Astrocyte (in vitro differentiated cells and primary cell): ENCODE results near the gene BCL3. TPM values are rescaled to one million over a fixed set of nuclear protein-coding genes. Genes with fewer than 3 reads are reported as not detected.
"Not testable (repeated sequence)": the region's sequence is repeated elsewhere in the genome, so short reads cannot be mapped to it uniquely, and the experiment has no call there.

Experiments
- DNase-seq: peaks from one replicate; pipeline ENCODE4 v3.0.0-alpha.2; 2010; ENCODE audit warnings: low read depth
- FAIRE-seq: peaks from 2 replicates; lab custom pipeline; 2011; peaks lifted over from hg19 to GRCh38; lab: Jason Lieb, UNC
- H2AFZ ChIP-seq: 2 replicates; pipeline ENCODE4 v1.6.0; 2012; ENCODE audit warnings: low read depth, low read length, inconsistent platforms
- H3K27ac ChIP-seq: 2 replicates; pipeline ENCODE4 v1.5.1; 2011; ENCODE audit warnings: low read depth, low read length, inconsistent platforms
- H3K27me3 ChIP-seq: 2 replicates; pipeline ENCODE4 v1.6.0; 2011; ENCODE audit warnings: low read length, inconsistent platforms; ENCODE audit not compliant: insufficient read depth
- H3K36me3 ChIP-seq: 2 replicates; pipeline ENCODE4 v1.5.1; 2011; ENCODE audit warnings: low read length, inconsistent platforms; ENCODE audit not compliant: insufficient read depth
- H3K4me1 ChIP-seq: 2 replicates; pipeline ENCODE4 v1.5.1; 2011; ENCODE audit warnings: low read length, inconsistent platforms; ENCODE audit not compliant: insufficient read depth
- H3K4me2 ChIP-seq: 2 replicates; pipeline ENCODE4 v1.6.0; 2012; ENCODE audit warnings: low read length, inconsistent platforms
- H3K4me3 ChIP-seq: 2 replicates; pipeline ENCODE4 v1.5.1; 2011; ENCODE audit warnings: low read depth, mild to moderate bottlenecking, low read length, inconsistent platforms; ENCODE audit not compliant: insufficient read depth
- H3K79me2 ChIP-seq: 2 replicates; pipeline ENCODE4 v1.6.0; 2012; ENCODE audit warnings: mild to moderate bottlenecking, low read length, inconsistent platforms; ENCODE audit not compliant: insufficient read depth
- H3K9ac ChIP-seq: 2 replicates; pipeline ENCODE4 v1.6.0; 2012; ENCODE audit warnings: mild to moderate bottlenecking, low read length, inconsistent platforms
- H3K9me3 ChIP-seq: 2 replicates; pipeline ENCODE4 v1.5.1; 2012; ENCODE audit warnings: low read depth, mild to moderate bottlenecking, low read length, inconsistent platforms; ENCODE audit not compliant: insufficient read depth
- H4K20me1 ChIP-seq: 2 replicates; pipeline ENCODE4 v1.6.0; 2012; ENCODE audit warnings: low read length, inconsistent platforms; ENCODE audit not compliant: insufficient read depth
- H3K27ac Mint-ChIP-seq: one replicate; pipeline ENCODE4 v1.8.0; 2021; ENCODE audit warnings: mild to moderate bottlenecking, mixed read lengths; ENCODE audit not compliant: unreplicated experiment
- H3K27me3 Mint-ChIP-seq: one replicate; pipeline ENCODE4 v1.8.0; 2021; ENCODE audit warnings: low read depth, mixed read lengths; ENCODE audit not compliant: unreplicated experiment
- H3K36me3 Mint-ChIP-seq: one replicate; pipeline ENCODE4 v1.8.0; 2021; ENCODE audit warnings: low read depth, mixed read lengths; ENCODE audit not compliant: unreplicated experiment
- H3K4me1 Mint-ChIP-seq: one replicate; pipeline ENCODE4 v1.8.0; 2021; ENCODE audit warnings: low read depth, mixed read lengths; ENCODE audit not compliant: unreplicated experiment
- H3K4me3 Mint-ChIP-seq: one replicate; pipeline ENCODE4 v1.8.0; 2021; ENCODE audit warnings: mild to moderate bottlenecking, moderate library complexity, mixed read lengths; ENCODE audit not compliant: unreplicated experiment
- H3K9me3 Mint-ChIP-seq: one replicate; pipeline ENCODE4 v1.8.0; 2021; ENCODE audit warnings: mild to moderate bottlenecking, mixed read lengths; ENCODE audit not compliant: unreplicated experiment
- CTCF ChIP-seq: IDR thresholded peaks from 2 replicates; pipeline ENCODE4 v1.5.1; 2011; ENCODE audit warnings: low read depth, mild to moderate bottlenecking, inconsistent platforms, low read length, moderate library complexity; ENCODE audit not compliant: insufficient read depth
- EZH2 ChIP-seq: IDR thresholded peaks from 2 replicates; pipeline ENCODE4 v1.6.1; 2012; ENCODE audit warnings: mild to moderate bottlenecking, low read length, inconsistent platforms; ENCODE audit not compliant: insufficient read depth
- total RNA-seq: library from RNA; stranded (reverse); gene quantifications from 2 replicates; pipeline ENCODE4 v1.2.1, GENCODE V29; 2021

The BCL3 gene
- total RNA-seq, 1 donor from 2014 or later, result 17.3 TPM

- no peaks in the 10 kb centered on the region for H3K9me3 ChIP-seq
- H3K79me2 ChIP-seq, result no peaks in the 10 kb centered on the region
- no peak for FAIRE-seq
- no peaks in the 10 kb centered on the region for H3K36me3 Mint-ChIP-seq
- DNase-seq, result no peak
- H3K4me1 Mint-ChIP-seq, result peaks cover 7% of the 10 kb centered on the region
- peaks cover 14% of the 10 kb centered on the region for H3K4me1 ChIP-seq
- H3K36me3 ChIP-seq, result no peaks in the 10 kb centered on the region
- no peak for TF ChIP-seq CTCF
- TF ChIP-seq EZH2, result no peak
- no peak within 1 kb of the TSS for H3K27ac Mint-ChIP-seq
- no peaks in the 10 kb centered on the region for H3K27me3 ChIP-seq
- H3K9ac ChIP-seq, result no peak within 1 kb of the TSS
- no peaks in the 10 kb centered on the region for H4K20me1 ChIP-seq
- H3K4me3 ChIP-seq, result no peak within 1 kb of the TSS
- no peak within 1 kb of the TSS for H3K27ac ChIP-seq
- peak within 1 kb of the TSS; percentile 30 for H3K4me2 ChIP-seq
- no peak within 1 kb of the TSS for H3K4me3 Mint-ChIP-seq
- H3K9me3 Mint-ChIP-seq, result no peaks in the 10 kb centered on the region
- peak within 1 kb of the TSS; percentile 41 for H2AFZ ChIP-seq
- H3K27me3 Mint-ChIP-seq, result peaks cover 2% of the 10 kb centered on the region
Observed at GRCh38 chr19:44777715-44778347, 29.3 kb downstream of the BCL3 start, which contains the start of gene CBLC. TSS of gene CBLC (plus strand) at chr19:44777890. CDS start at chr19:44777932, 42 bp downstream.

- no peaks in the 10 kb centered on the region for H3K36me3 Mint-ChIP-seq
- H3K27me3 ChIP-seq, result no peaks in the 10 kb centered on the region
- no peak overlapping the region for H3K27ac ChIP-seq
- H4K20me1 ChIP-seq, result no peaks in the 10 kb centered on the region
- no peak overlapping the region for H3K27ac Mint-ChIP-seq
- FAIRE-seq, result no peak
- DNase-seq, result no peak
- H3K79me2 ChIP-seq, result no peaks in the 10 kb centered on the region
- H3K9ac ChIP-seq, result no peak overlapping the region
- no peak overlapping the region for H3K4me2 ChIP-seq
- no peak overlapping the region for H3K4me3 ChIP-seq
- TF ChIP-seq CTCF, result no peak
- TF ChIP-seq EZH2, result no peak
- peaks cover 3% of the 10 kb centered on the region for H3K27me3 Mint-ChIP-seq
- peaks cover 4% of the 10 kb centered on the region for H3K4me1 Mint-ChIP-seq
- peaks cover under 1% of the 10 kb centered on the region for H3K9me3 Mint-ChIP-seq
- no peak overlapping the region for H3K4me3 Mint-ChIP-seq
- no peaks in the 10 kb centered on the region for H3K36me3 ChIP-seq
- H2AFZ ChIP-seq, result no peak overlapping the region
- no peaks in the 10 kb centered on the region for H3K9me3 ChIP-seq
- H3K4me1 ChIP-seq, result peaks cover 8% of the 10 kb centered on the region
Observed at GRCh38 chr19:44779150-44779549, 30.6 kb downstream of the BCL3 start.

GRCh38 chr19:44781694-44782093 is 33.2 kb downstream of the BCL3 start:
- H3K9me3 ChIP-seq, H3K4me3 Mint-ChIP-seq, H3K79me2 ChIP-seq, DNase-seq, H3K27me3 Mint-ChIP-seq, H3K4me3 ChIP-seq, H3K27me3 ChIP-seq, H4K20me1 ChIP-seq, H3K27ac Mint-ChIP-seq, H3K27ac ChIP-seq, FAIRE-seq, H3K4me2 ChIP-seq, H3K36me3 Mint-ChIP-seq, H3K36me3 ChIP-seq, H2AFZ ChIP-seq, H3K4me1 Mint-ChIP-seq, H3K9ac ChIP-seq, H3K9me3 Mint-ChIP-seq, H3K4me1 ChIP-seq: not testable (repeated sequence)
